Measurements from ENCODE around the gene UPP2.

DNA sequence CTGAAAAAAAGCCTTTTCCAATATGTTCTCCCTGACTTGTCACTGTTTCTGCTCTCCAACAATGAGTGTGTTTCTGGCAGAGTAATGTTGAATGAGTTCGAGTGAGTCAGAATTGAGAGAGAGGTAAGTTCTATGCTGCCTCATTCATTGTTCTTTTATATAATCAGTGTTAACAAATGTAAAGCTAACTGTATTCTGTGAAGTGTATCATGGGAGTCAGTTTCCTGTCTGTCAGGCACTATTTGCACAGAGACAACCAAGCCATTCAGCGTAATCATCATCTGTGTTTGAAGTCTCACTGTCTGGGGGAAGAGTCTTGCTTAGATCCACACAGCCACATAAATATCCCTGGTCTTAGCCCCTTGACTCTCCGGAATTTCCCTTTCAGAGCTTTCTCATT lies 22.0 kb upstream of the UPP2 start:
- TF ChIP-seq, protein P1, sequence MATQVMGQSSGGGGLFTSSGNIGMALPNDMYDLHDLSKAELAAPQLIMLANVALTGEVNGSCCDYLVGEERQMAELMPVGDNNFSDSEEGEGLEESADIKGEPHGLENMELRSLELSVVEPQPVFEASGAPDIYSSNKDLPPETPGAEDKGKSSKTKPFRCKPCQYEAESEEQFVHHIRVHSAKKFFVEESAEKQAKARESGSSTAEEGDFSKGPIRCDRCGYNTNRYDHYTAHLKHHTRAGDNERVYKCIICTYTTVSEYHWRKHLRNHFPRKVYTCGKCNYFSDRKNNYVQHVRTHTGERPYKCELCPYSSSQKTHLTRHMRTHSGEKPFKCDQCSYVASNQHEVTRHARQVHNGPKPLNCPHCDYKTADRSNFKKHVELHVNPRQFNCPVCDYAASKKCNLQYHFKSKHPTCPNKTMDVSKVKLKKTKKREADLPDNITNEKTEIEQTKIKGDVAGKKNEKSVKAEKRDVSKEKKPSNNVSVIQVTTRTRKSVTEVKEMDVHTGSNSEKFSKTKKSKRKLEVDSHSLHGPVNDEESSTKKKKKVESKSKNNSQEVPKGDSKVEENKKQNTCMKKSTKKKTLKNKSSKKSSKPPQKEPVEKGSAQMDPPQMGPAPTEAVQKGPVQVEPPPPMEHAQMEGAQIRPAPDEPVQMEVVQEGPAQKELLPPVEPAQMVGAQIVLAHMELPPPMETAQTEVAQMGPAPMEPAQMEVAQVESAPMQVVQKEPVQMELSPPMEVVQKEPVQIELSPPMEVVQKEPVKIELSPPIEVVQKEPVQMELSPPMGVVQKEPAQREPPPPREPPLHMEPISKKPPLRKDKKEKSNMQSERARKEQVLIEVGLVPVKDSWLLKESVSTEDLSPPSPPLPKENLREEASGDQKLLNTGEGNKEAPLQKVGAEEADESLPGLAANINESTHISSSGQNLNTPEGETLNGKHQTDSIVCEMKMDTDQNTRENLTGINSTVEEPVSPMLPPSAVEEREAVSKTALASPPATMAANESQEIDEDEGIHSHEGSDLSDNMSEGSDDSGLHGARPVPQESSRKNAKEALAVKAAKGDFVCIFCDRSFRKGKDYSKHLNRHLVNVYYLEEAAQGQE (IDR thresholded peaks at IDR 0.05) = no peak
- TF ChIP-seq, protein P2, sequence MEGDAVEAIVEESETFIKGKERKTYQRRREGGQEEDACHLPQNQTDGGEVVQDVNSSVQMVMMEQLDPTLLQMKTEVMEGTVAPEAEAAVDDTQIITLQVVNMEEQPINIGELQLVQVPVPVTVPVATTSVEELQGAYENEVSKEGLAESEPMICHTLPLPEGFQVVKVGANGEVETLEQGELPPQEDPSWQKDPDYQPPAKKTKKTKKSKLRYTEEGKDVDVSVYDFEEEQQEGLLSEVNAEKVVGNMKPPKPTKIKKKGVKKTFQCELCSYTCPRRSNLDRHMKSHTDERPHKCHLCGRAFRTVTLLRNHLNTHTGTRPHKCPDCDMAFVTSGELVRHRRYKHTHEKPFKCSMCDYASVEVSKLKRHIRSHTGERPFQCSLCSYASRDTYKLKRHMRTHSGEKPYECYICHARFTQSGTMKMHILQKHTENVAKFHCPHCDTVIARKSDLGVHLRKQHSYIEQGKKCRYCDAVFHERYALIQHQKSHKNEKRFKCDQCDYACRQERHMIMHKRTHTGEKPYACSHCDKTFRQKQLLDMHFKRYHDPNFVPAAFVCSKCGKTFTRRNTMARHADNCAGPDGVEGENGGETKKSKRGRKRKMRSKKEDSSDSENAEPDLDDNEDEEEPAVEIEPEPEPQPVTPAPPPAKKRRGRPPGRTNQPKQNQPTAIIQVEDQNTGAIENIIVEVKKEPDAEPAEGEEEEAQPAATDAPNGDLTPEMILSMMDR (IDR thresholded peaks at IDR 0.05; ENCODE audit: low read depth, low read length, missing input control) = no peak
- TF ChIP-seq RXRA (IDR thresholded peaks at IDR 0.05) = no peak
- no peak for TF ChIP-seq TAF1 (conservative IDR thresholded peaks at IDR 0.05)
- TF ChIP-seq RAD21 (IDR thresholded peaks at IDR 0.05) = no peak
- TF ChIP-seq, protein P3, sequence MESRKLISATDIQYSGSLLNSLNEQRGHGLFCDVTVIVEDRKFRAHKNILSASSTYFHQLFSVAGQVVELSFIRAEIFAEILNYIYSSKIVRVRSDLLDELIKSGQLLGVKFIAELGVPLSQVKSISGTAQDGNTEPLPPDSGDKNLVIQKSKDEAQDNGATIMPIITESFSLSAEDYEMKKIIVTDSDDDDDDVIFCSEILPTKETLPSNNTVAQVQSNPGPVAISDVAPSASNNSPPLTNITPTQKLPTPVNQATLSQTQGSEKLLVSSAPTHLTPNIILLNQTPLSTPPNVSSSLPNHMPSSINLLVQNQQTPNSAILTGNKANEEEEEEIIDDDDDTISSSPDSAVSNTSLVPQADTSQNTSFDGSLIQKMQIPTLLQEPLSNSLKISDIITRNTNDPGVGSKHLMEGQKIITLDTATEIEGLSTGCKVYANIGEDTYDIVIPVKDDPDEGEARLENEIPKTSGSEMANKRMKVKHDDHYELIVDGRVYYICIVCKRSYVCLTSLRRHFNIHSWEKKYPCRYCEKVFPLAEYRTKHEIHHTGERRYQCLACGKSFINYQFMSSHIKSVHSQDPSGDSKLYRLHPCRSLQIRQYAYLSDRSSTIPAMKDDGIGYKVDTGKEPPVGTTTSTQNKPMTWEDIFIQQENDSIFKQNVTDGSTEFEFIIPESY (IDR thresholded peaks at IDR 0.05) = no peak
- TF ChIP-seq, protein P4, sequence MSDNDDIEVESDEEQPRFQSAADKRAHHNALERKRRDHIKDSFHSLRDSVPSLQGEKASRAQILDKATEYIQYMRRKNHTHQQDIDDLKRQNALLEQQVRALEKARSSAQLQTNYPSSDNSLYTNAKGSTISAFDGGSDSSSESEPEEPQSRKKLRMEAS (IDR thresholded peaks at IDR 0.05) = no peak
